Tongue (tissue), 3 donors: ENCODE measurements around the gene VTI1B. TPM values are rescaled to one million over a fixed set of nuclear protein-coding genes. Genes with fewer than 3 reads are reported as not detected.
"Not testable (repeated sequence)": the region's sequence is repeated elsewhere in the genome, so short reads cannot be mapped to it uniquely, and the experiment has no call there.

Experiments
- DNase-seq: peaks from one replicate; pipeline ENCODE4 v3.0.0-alpha.2; 2015
- small RNA-seq: library from RNA; depleted of rRNA; stranded (forward); fragments of <200 nt; gene quantifications from one replicate; pipeline ENCODE3, GENCODE V24; 2014; ENCODE audit warnings: low replicate concordance
- total RNA-seq: library from RNA; depleted of rRNA; stranded (reverse); fragments of >200 nt; gene quantifications from one replicate; pipeline ENCODE4 v1.2.3, GENCODE V29; 2014

The VTI1B gene
- total RNA-seq, 1 donor from 2014 or later, result 37.8 TPM

DNA sequence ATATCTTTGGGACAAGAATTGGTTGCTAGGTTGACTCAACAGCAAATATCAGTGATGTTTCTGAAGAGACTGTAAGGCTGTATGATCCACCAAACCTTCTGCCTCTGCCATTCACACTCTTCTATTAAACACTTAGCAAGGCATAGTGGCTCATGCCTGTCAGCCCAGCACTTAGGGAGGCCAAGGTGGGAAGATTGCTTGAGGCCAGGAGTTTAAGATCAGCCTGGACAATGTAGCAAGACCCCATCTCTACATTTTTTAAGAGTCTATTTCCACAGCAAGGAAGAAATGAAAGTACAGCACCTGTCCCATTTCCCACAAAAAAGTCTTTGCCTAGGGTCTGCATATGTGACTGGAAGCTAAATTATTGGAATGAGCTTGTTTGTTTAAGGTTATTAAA is 46.9 kb downstream of the VTI1B start:
- no peak for DNase-seq

DNA sequence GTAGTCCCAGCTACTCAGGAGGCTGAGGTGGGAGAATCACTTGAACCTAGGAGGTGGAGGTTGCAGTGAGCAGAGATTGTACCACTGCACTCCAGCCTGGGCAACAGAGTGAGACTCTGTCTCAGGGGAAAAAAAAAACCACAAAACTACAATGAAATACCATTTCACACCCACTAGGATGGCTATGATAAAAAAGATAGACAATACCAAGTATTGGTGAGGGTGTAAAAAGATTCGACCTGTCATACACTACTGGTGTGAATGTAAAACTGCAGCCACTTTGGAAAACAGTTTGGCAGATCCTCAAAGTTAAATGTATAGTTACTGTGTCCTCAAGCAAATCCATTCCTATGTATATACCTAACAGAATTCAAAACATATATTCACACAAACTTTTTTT is 48.3 kb downstream of the VTI1B start:
- not testable (repeated sequence) for DNase-seq

DNA sequence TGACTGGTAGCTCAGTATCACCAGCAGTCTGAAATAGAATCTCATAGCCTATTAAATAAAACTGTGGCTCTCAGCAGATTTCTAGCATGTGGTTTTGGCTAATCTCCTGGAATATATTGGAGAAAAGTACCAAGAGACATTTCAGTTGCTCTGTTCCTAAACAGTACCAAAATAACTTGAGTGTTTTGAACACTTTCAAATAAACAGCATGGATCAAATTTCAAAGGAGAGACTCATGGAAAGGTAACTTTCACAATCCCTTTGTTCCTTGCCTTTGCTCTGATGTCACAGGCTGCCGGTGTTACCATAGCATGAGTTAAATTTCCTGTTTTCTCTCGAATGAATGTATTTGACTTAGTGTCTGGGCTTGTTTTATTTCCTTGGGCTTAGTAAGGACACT is 51.3 kb downstream of the VTI1B start:
- no peak for DNase-seq

DNA sequence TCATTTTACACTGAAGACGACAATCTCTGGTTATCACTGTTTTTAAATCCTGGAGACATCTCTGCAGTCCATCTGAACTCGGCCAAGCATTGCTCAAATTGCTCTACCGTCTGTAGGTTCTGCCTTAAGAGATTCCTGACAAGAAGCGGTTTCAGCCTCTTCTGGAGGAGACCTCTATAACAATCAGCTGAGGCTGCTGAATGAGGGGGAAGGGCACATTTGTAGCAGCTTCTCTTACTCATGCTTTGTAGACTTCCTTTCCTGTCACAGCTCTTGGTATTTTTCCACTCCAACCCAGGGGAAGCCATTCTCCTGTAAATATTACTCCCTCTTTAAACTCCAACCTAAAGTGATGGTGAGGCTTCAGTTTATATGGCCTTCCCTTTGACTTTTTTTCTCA is 51.8 kb downstream of the VTI1B start:
- no peak for DNase-seq

DNA sequence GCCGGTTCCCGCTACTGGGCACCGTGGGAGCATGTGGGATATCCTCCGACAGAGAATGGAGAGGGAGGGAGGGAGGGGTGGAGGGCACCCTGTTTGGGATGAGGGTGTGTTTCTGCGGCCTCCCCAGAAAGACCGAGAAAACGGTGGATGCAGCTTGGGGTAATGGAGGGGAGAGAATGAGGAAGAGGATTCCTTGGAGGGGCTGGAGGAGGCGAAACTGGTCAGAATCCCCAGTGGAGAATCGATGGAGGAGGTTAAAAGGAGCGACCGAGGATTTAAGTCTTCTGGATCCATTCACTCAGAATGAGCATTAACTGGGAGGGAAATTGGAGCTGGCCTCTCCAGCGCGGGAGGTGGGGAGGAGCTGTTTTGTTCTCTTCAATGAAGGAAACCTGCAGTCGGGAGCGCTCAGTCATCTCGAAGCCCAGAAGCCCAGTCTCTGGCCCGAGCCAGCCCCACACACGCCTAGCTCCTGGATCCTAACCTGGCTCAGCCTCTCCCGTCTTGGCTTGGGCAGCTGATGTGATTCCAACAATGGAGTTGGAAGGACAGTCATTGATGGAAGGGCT is 54.1 kb downstream of the VTI1B start:
- DNase-seq, result peak; percentile 27

DNA sequence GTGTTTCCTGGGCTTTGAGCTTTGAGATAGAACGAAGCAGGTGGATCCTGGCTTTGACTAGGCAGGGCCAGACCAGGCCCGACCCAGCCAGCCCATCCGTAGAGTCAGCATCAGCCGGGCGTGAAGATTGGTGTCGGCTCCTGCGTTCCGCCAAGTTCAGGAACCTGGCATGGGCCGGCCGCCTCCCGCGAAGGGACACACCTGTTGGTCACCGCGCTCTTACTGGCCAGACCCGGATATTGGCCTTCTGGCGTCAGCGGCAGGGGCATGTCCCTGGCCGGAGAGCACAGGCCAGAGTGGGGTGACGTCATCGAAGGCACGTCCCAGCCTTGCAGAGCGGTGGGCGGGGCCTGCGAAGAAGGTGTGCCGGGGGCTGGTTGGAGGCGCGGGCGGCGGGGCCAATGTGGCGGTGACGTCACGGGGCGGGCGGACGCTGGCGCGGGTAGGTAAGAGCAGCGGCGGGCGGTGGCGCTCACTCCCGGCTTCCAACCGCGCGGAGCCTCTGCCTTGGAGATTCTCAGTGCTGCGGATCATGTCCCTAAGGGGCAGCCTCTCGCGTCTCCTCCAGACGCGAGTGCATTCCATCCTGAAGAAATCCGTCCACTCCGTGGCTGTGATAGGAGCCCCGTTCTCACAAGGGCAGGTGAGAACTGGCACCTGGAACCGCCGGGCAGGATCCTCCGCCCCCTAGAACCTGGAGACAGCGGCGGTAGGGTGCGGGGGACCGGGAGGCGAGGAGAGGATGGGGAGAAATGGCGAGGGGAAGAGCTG is 54.8 kb downstream of the VTI1B start, which contains the start of gene ARG2:
Gene ARG2, plus strand, starts transcription at position 475 of the 771 bp plus-strand sequence. Its CDS starts 58 bp downstream, at position 533.
- DNase-seq, result peak; percentile 94

DNA sequence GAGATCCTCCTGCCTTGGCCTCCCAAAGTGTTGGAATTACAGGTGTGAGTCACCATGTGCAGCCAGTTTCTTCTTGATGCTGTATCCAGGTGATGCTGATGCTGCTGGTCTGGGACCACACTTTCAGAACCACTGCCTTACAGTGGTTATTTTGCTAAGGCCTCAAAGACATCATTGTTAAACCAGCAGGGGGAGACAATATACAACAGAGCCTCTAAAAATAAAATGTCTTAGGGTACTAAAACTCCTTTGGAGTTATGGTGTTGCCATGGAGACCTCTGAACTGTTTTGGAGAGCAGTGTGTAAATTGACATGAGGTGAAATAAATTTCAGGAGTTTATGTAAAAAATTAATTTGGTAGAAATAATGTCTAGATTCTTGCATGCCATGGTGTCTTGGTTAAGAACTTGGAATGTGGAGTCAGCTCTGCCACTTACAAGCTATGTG is 55.8 kb downstream of the VTI1B start:
- peak; percentile 80 for DNase-seq

DNA sequence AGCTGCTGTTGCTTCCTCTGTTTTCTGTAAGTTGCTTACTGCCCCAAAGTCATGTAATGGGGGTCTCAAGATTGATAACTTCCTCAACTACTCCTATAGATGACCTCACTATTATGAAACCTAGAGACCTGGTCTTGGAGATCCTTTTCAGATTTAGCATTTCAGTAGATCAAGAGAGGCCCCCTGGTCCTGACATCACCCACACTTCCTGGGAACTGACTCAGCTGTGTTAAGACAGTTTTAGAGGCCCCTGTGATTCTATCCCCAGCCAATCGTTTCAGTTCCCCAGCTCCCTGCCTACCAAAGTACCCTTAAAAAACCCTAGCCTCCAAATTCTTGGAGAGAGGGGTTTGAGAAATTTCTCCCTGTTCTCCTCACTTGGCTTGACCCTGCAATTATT is 63.9 kb downstream of the VTI1B start:
- no peak for DNase-seq

DNA sequence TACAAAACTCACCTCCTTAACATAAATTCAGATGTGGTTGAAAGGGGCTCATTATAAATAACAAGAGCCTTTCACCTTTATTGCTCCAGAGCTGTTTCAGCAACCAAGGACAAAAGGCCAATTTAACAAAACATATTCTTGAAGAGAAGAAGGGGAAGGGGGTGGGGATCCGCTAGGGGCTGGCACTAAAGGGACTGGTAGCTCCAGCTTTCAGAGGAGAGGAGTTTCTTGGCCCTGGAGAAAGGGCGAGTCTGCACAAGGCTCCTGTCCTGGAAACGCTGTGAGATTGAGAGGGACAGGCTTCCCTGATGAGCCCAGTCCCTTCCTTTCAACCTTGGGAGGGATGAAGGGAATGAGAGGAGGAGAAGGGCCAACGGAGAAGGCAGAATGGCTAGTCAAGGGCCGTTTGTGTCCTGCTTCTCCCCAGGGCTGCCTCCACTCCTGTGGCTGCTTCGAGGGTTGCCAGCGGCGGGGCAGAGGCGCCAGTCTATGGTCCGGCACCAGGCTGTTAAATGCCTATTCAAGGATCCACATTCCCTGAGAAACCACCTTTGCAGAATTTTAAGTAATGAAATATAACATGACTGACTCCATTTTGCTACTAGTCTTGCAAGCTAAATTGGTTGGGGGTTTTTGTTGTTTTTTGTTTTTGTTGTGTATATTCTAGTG is 64.7 kb downstream of the VTI1B start:
- DNase-seq, result no peak

DNA sequence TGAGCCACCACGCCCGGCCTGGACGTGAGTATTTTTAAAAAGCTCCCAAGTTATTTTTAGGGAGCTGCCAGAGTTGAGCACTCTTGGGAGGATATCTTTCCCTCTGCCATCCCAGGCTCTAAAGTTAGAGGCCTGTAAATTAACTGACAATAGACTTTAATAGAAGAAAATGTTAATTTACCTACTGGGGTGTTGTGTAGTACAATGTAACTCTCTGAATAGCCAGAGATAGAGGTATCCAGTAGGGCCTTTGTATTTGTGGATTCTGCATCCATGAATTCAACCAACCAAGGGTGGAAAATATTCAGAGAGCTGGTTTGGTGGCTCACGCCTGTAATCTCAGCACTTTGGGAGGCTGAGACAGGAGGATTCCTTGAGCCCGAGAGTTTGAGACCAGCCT is 66.8 kb downstream of the VTI1B start:
- no peak for DNase-seq

DNA sequence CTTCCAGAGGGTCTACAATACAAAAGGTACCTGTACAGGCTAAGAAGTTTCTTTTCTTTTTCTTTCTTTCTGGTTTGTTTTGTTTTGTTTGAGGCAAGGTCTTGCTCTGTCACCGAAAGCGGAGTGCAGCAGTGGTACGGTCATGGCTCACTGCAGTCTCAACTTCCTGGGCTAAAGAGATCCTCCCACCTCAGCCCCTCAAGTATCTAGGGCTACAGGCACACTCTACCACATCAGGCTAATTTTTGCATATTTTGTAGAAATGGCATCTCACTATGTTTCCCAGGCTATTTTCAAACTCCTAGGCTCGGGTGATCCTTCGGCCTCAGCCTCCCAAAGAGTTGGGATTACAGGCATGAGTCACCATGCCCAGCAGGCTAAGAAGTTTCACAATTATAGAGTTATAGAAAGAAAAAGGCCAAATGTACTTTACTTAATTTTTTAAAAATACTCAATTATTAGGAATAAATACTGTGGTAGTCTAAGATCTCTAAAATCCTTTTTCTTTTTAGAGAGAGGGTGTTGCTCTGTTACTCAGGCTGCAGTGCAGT is 71.4 kb downstream of the VTI1B start:
- DNase-seq, result no peak

DNA sequence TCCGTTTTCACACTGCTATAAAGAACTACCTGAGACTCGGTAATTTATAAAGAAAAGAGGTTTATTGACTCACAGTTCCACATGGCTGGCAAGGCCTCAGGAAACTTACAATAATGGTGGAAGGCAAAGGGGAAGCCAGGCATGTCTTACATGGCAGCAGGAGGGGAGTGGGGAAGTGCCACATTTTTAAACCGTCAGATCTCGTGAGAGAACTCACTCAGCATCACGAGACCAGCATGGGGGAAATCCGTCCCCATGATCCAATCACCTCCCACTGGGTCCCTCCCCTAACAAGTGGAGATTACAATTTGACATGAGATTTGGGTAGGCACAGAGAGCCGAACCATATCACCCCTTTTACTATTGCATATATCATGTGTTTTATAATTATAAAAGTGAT is 72.4 kb downstream of the VTI1B start:
- DNase-seq, result no peak

DNA sequence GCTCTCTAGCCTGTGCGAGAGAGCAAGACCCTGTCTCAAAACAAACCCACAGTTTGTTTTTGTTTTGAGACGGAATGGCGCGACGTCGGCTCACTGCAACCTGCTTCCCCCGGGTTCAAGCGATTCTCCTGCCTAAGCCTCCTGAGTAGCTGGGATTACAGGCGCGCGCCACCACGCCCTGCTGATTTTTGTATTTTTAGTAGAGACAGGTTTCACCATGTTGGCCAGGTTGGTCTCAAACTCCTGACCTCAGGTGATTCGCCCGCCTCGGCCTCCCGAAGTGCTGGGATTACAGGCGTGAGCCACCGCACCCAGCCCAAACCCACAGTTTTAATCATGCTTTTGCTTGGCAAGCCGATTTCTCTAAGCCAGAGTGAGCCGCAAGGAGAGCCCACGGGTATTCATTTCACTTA is 73.9 kb downstream of the VTI1B start:
- not testable (repeated sequence) for DNase-seq

DNA sequence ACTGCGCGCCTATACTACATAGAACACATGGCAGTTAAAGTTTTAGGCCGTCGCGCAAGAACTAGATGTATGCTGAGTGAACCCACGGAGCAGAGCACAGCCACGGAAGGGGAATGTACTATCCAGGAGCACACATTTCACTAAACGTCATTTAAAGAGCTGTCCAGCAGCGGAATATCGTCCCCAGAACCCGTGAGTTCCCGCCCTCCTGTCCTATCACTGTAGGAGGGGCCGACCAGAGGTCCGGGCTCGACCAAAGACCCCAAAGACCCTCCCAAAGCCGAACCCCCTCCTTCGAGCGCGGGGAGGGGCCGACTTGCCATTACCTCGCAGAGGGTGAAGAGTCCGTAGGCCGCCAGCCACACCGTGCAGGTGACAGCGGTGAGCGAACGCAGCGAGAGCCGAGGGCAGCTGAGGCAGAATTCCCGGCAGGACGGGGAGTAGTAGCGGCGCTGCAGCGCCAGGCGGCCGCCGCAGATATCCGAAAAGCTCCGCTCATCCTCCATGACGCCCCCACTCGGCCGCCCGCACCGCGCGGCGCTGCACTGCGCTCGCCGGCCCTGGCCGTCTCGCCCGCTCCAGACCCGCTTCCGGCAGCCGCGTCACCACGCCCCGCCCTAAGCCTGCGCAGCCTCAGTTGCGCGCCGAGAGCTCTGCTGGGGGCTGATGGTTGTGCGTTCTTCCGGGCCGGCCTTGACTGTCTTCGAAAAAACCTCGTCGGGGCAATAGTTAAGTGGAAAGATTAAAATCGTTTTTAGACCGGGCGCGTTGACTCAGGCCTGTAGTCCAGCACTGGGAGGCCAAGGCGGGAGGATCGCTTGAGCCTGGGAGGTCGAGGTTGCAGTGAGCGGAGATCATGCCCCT is 74.5 kb downstream of the VTI1B start, which contains the start of gene PIGH:
Gene PIGH, minus strand, starts transcription at position 571 of the 864 bp plus-strand sequence. Its CDS starts 65 bp downstream, at position 506.
- DNase-seq, result peak; percentile 94

Small RNA genes within 50 kb of the gene (small RNA-seq; reads per million reads assigned to genes)
- gene AL132640.3 (not detected), gene RF00019 (not detected), gene RN7SL369P (not detected), gene RNA5SP386 (not detected)

Other genes with a start within 250 kb of the VTI1B start
- 1.6 TPM for gene TMEM229B, start 185.9 kb downstream of the VTI1B start, total RNA-seq
- gene PLEKHH1, start 141.3 kb downstream of the VTI1B start, total RNA-seq, result 4.3 TPM
- gene PIGH, start 74.4 kb downstream of the VTI1B start, total RNA-seq, result 16.0 TPM
- gene ARG2, start 54.7 kb downstream of the VTI1B start, total RNA-seq, result 3.9 TPM
- gene RDH11, start 21.1 kb upstream of the VTI1B start, total RNA-seq, result 49.4 TPM
- 0.10 TPM for gene RDH12, start 27.3 kb upstream of the VTI1B start, total RNA-seq
- 17.4 TPM for gene ZFYVE26, start 142.0 kb upstream of the VTI1B start, total RNA-seq
- gene RAD51B, start 145.1 kb upstream of the VTI1B start, total RNA-seq, result 37.8 TPM